Measurements from ENCODE around the gene TPPP.

Gene TPPP

GRCh38 chr5:664343-664993 is 28.7 kb downstream of the TPPP start:
- no peak for DNase-seq

DNA sequence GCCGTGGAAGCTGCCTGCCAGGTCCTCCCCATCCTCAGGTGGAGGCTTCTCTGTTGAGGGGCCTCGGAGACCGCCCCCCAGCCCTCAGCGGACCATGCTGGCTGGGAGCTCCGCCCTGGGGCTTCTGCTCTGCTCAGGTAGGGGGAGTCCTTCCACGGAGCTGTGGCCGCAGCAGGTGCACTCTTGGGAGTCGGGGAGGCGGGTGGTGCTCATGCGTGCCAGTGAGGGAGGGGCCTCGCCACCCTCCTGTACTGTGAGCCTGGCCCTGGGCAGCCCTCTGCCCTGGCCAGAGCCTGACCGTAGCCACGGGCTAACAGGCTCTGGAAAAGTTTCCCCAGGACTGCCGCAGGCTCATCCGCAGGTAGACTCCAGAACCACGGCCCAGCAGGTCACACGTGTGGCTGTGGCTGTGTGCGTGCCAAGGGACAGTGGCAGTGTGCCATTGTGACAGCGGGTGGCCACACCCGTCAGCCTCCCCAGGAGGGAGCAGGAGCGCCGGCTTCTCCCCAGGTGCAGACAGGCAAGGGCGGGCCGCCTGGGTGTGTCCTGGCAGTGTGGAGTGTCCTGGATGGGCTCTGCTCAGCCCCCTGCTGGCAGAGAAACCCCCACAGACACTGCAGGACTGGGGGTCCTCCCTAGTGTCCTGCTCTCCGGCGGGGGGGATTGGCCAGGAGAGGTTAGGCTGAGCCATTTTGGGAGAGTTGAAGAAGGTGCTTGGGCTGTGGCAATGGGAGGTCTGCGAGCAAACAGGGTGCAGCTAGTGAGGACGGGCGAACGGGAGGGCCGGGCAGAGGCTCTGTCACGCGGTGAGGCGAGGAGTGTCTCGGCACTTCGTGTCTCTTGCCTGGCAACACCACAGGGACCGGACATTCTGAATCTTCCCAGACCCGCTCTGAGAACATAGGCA is 29.5 kb downstream of the TPPP start:
- no peak for DNase-seq

DNA sequence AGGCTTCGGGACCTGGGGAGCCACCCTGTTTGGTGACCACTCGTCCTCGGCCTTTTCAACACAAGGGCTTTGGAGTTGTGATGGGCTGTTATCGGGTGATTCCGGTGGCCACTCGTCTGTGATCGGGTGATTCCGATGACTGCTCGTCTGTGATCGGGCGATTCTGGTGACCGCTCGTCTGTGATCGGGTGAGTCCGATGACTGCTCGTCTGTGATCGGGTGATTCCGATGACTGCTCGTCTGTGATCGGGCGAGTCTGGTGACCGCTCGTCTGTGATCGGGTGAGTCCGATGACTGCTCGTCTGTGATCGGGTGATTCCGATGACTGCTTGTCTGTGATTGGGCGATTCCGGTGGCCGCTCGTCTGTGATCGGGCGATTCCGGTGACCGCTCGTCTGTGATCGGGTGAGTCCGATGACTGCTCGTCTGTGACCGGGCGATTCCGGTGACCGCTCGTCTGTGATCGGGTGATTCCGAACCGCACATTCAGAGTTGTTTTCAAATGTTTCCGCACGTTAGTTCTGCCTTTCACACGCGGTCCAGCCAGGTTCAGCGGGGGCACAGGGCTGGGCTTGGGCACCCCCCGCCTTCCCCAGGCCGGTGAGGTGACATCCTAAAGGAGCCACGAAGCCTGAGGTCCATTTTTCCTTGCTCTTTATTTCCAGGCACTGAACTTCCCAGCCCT is 30.3 kb downstream of the TPPP start:
- no peak for DNase-seq

DNA sequence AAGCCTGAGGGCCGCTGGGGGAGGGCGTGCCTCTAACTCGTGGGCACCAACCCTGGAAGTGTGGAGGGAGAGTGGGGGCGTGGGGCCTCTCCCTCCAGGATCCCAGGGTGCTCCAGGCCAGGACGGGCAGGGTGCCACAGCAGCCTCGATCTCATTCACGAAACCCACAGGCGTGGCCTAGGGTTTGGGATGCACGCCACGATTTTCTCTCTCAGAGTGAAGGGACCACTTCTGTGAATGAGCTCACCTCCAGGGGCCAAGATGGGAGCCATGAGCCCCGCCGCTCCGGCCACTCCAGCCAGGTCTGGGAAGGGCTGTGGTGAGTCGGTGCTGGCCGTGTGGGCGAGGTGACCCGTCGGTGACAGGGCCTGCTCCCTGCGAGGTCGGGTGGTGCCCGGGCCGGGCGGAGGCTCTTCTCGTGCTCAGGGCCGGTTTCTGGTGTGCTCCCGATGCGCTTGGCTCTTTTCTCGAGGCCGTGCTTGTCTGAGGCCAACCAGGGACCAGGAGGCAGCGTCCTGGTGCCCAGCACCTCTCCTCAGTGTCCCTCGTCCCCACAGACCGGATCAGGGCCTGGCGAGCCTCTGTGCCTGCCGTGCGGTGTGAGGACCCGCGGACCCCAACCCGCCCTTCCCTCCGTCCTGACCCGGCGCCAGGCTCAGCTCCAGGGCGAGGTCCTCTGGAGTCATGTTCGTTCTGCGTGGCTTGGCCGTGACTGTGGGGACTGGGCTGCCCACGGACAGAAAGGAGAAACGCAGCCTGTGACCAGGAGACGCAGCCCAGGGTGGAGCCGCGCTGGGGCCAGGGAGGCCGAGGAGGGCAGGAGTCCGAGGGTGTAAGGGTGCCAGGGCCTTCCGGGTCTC is 31.0 kb downstream of the TPPP start:
- no peak for DNase-seq

- no peak for DNase-seq
Observed at GRCh38 chr5:660491-661030, 32.6 kb downstream of the TPPP start.

DNA sequence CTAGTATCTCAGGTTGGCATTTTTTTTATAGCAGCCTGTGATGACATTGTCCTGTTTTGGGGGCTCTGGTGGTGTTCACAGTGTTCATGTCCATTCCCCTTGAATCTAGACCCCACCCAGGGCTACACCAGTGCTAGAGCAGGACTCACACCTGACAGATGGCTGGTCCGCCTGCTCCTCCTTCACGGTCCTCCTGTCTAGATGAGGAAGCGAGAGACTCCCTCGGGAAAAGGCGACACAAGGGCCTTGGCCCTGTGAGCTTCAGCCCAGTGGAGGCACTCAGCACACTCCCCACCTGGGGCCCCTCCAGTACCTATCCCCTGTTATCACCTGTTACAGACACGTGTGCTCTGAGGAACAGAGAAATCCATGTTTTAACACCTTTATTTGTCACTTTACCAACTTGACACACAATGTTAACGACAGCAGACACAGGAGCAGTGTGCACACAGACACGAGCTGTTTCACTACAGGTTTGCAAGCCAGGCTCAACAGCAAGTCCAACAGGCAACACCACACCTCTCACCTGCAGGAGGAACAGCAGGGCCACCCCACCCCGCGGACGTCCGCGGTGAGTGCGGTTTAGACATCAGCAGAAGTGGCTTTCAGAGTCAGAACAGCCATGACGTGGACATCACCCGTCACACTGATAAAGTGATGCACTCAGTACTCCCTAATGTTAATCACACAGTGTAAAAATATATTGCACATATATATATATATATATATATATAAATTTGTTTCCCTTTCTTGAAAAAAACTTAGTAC is 33.5 kb downstream of the TPPP start:
- no peak for DNase-seq

- DNase-seq, result no peak
Observed at GRCh38 chr5:658103-658502, 35.0 kb downstream of the TPPP start.

DNA sequence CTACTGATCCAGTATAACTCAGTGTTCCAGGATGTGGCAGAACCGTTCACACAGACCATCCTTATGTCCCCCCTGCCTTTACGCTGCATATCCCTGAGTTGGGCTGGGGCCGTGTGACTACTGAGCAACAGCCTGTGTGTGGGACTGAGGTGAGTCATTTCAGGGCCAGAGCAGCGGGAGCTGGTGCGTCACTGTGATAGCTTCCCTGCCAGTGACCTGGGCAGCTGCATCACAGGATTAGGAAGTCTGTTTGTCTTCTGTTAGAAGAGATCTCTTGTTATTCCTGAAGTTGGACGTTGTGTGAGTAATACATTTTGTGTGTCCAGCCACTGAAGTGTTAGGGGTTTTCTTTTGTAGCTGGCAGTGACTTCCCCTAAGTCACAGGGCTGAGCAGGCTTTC is 35.6 kb downstream of the TPPP start:
- DNase-seq, result no peak

DNA sequence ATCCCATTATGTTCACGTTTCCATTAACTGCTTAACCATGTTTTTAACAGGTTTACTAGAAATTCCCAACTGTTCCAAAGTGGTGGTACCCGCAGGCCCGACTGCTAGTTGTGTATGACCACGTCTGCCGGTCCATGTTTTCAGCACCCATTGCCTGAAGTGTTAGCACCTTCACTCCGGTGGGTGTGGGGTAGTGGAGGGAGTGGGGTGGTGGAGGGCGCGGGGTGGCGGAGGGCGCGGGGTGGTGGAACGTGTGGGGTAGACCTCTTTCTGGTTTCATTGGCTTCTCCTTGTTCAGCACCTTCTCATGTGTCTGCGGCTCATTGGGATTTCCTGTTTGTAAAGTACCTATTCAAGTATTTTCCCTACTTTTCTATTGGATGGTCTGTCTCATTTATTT is 37.7 kb downstream of the TPPP start:
- no peak for DNase-seq

- no peak for DNase-seq
Observed at GRCh38 chr5:654071-654778, 38.9 kb downstream of the TPPP start.

DNA sequence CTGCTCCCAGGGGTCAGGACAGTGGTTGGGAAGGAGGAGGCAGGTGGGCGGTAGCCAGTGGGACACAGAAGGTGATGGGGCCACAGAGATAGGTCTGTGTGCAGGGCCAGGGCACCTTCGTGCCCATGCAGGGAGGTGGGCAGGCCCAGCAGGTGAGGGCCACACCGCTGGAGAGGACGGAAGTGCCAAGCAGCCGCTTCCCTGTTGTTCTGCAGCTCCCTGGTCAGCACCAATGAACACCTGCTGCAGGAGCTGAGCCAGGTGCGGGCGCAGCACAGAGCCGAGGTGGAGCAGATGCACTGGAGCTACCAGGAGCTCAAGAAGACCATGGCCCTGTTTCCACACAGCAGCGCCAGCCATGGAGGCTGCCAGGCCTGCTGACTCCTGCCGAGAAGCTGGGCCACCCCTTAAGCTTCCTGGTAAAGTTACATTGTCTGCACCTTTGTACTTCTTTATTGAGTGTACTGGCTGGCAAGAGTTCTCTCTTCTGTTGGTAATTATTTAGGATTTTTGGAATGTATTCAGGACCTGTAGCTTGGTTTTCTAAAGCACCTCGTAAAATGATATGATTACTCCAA is 40.3 kb downstream of the TPPP start:
- DNase-seq, result no peak

- DNase-seq, result no peak
Observed at GRCh38 chr5:652023-652515, 41.1 kb downstream of the TPPP start.

- DNase-seq, result no peak
Observed at GRCh38 chr5:651296-652022, 41.7 kb downstream of the TPPP start.

DNA sequence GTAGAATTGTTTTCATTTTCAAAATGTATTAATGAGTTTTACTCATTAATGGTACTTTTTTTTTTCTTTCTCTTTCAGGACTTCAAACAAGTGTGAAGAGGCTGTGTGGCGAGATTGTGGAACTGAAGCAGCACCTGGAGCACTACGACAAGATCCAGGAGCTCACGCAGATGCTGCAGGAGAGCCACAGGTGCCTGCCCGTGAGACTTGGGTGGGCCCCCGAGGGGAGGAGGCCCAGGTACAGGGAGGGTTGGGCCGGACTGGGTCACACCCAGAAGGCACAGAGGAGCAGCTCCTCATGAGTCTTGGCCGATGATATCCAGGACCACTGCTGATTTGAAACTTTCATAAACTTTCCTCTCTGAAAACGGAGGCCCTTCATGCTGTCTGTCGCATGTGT is 45.4 kb downstream of the TPPP start:
- no peak for DNase-seq

DNA sequence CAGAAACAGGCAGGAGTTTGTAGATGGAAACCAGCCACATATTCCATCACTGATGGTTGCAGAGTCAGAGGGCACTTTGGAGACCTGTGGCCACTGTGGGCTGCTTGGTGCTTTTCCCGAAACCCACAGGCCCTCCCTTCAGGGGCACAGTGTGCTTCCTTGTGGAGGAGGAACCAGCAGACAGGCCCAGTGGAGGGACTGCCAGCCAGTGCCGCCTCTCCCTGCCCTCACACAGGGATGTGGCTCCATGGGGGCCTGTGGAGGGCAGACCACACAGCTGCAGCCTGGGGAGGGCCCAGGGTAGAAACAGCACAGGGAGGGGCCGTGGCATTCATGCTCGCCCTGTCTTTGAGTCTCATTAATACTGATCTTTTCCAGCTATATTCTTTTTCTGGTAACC is 45.8 kb downstream of the TPPP start:
- DNase-seq, result no peak

DNA sequence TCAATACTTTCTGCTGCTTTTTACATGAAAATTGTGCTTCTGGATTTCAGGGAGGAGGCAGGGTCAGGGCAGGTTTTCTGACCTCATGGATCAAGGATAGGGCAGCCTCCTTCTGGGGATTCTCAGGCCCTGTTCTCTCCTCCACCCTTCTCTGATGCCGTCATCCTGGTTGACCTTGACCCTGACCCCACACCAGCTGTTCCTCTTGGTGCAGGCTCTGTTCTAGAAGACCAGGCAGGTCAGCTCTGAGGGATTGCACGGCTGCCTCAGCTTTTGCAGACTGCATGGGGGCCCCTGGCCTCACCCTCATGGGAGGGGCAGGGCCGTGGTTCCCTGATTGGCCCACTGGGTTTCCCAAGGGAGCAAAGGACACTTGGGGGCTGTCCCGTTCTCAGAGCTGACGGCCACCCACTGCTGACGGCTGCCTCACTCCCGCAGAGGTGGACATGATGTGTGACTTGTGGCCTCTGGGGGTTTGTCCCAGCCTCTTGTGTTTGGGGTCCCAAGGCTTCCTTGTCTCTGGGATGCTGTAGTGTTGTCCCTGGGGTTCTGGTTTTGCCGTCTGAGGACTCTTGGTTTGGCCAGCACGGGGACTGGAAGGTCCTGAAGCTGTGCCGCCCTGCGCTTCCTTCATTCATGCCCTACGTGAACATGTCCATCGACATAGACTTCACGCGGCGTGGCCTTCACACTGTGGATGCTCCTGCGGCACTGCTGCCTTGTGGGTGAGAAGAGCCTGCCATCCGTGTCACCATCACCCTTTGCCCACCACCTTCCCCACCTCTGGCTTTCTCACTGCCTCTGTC is 46.6 kb downstream of the TPPP start:
- DNase-seq, result no peak

DNA sequence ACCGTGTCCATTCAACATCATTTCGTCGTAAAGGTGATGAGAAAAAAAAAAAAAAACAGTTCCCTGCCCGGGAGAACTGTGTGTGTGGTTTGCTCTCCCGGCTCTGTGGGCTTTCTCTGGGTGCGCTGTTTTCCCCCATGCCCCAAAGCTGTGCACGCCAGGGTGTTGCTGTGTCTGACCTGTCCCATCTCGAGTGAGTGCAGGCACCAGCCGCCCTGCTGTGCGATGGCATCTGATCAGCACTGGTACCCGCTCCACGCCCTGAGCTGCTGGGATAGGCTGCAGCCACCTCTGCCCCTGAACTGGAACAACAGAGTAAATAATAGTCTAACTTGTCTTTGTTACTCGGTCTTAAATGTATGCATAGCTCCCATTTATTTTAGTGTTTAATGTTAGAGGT is 47.7 kb downstream of the TPPP start:
- DNase-seq, result no peak

- DNase-seq, result no peak
Observed at GRCh38 chr5:644971-645370, 48.2 kb downstream of the TPPP start.

- no peak for DNase-seq
Observed at GRCh38 chr5:644509-644908, 48.6 kb downstream of the TPPP start.
